CD4-positive, alpha-beta T cell (primary cell): ENCODE data around the gene DHRSX. TPM values are rescaled to one million over a fixed set of nuclear protein-coding genes. Genes with fewer than 3 reads are reported as not detected.

ENCODE experiments used
- ATAC-seq: fragments of 200-7000 bp; cut with Tn5 transposase; one replicate; pipeline ENCODE4 v1.10.0; 2022; ENCODE audit warnings: mild to moderate bottlenecking; ENCODE audit not compliant: poor library complexity
- CTCF ChIA-PET: fragments of 350-600 bp; sonication (Branson Sonifier 250); formaldehyde crosslinking; loops from one replicate; lab custom pipeline; 2021; ENCODE audit warnings: antibody characterized with exemption, inconsistent platforms; lab: Charles Lee
- POLR2A ChIA-PET: fragments of 350-600 bp; sonication (Branson Sonifier 250); formaldehyde crosslinking; loops from one replicate; lab custom pipeline; 2021; ENCODE audit warnings: antibody characterized with exemption, inconsistent platforms; lab: Charles Lee
- DNase-seq, 14 experiments: peaks; one replicate each; pipeline ENCODE4 v3.0.0-alpha.2; 2013 to 2020; ENCODE audit warnings: mixed read lengths in 2 of 14
- H3K27ac ChIP-seq, 2 donors: one replicate each; pipeline versions ENCODE4 v1.5.1 to v1.7.0; 2013; ENCODE audit warnings: low read length in 2 of 2, low read depth in 1 of 2, mild to moderate bottlenecking in 1 of 2
- H3K27me3 ChIP-seq, 2 experiments: 1 replicate in 1 of 2; 2 replicates in 1 of 2; pipeline versions ENCODE4 v1.6.1 to v1.7.0; 2013; ENCODE audit warnings: low read length in 2 of 2, control low read depth in 1 of 2, mild to moderate bottlenecking in 1 of 2, moderate library complexity in 1 of 2; ENCODE audit not compliant: insufficient read depth in 2 of 2, control insufficient read depth in 1 of 2
- H3K36me3 ChIP-seq: one replicate; pipeline ENCODE4 v1.6.1; 2013; ENCODE audit warnings: low read length, control low read depth; ENCODE audit not compliant: insufficient read depth
- H3K4me1 ChIP-seq: one replicate; pipeline ENCODE4 v1.6.1; 2013; ENCODE audit warnings: low read length, control low read depth; ENCODE audit not compliant: insufficient read depth
- H3K4me3 ChIP-seq: one replicate; pipeline ENCODE4 v1.5.1; 2013; ENCODE audit warnings: mild to moderate bottlenecking, low read length, moderate library complexity
- H3K9me3 ChIP-seq, 2 experiments: 1 replicate in 1 of 2; 2 replicates in 1 of 2; pipeline versions ENCODE4 v1.6.1 to v1.7.0; 2013; ENCODE audit warnings: low read length in 2 of 2, mild to moderate bottlenecking in 2 of 2, control low read depth in 1 of 2, moderate library complexity in 1 of 2; ENCODE audit not compliant: control insufficient read depth in 1 of 2, insufficient read depth in 1 of 2
- H3K27ac Mint-ChIP-seq: one replicate; pipeline ENCODE4 v1.8.0; 2020; ENCODE audit warnings: mixed read lengths
- H3K27me3 Mint-ChIP-seq: one replicate; pipeline ENCODE4 v1.8.0; 2021; ENCODE audit warnings: mixed read lengths
- H3K36me3 Mint-ChIP-seq: one replicate; pipeline ENCODE4 v1.8.0; 2021; ENCODE audit warnings: low read depth, mixed read lengths
- H3K4me1 Mint-ChIP-seq: one replicate; pipeline ENCODE4 v1.8.0; 2021; ENCODE audit warnings: low read depth, mixed read lengths
- H3K4me3 Mint-ChIP-seq: one replicate; pipeline ENCODE4 v1.8.0; 2020; ENCODE audit warnings: mild to moderate bottlenecking, mixed read lengths
- H3K9me3 Mint-ChIP-seq: one replicate; pipeline ENCODE4 v1.8.0; 2020; ENCODE audit warnings: mixed read lengths
- CTCF ChIP-seq: fragments of 200-600 bp; IDR thresholded peaks from one replicate; pipeline ENCODE4 v1.8.0; 2022; ENCODE audit warnings: antibody characterized with exemption, mild to moderate bottlenecking
- intact Hi-C, 2 experiments: fragments of 100-400 bp; cut with DNase I in 1 of 2; cut with micrococcal nuclease in 1 of 2; formaldehyde crosslinking; loops; one replicate each; pipeline versions ENCODE4 v1.15.1 to v1.9.0; 2023 to 2025; cut with DNase I, micrococcal nuclease
- total RNA-seq, 174 experiments: library from RNA in 2 of 174; stranded (reverse) in 2 of 174; gene quantifications; one replicate each; pipeline ENCODE4 v1.2.3 and lab custom pipeline; 2021 to 2026

DHRSX gene
- total RNA-seq, 2 experiments from 2014 or later = 12.1 to 13.9 TPM

GRCh38 chrX:2327423-2327822, 173.4 kb downstream of the DHRSX start:
- Histone ChIP-seq H3K9me3 (peaks cover 0 to 9% of the 10 kb centered on the region in 2 experiments), H3K27me3 (no peaks in the 10 kb centered on the region), H3K27ac (no peak overlapping the region), H3K4me1 (no peaks in the 10 kb centered on the region), H3K4me3 (no peak overlapping the region), H3K36me3 (no peaks in the 10 kb centered on the region)
- H3K9me3 Mint-ChIP-seq = peaks cover 12% of the 10 kb centered on the region
- no peak for DNase-seq
- no peak for ATAC-seq
- ChIA-PET CTCF (no interaction called here), POLR2A (no interaction called here)
- peaks cover 65% of the 10 kb centered on the region for H3K36me3 Mint-ChIP-seq
- no peak overlapping the region for H3K27ac Mint-ChIP-seq
- intact Hi-C loops = loop anchor here in 1 of 2 experiments (10.0 kb wide), 1 partner anchor 277 kb away; no protein-coding TSS in a partner anchor
- no peaks in the 10 kb centered on the region for H3K4me1 Mint-ChIP-seq
- no peak for TF ChIP-seq CTCF
- H3K27me3 Mint-ChIP-seq = no peaks in the 10 kb centered on the region
- H3K4me3 Mint-ChIP-seq = no peak overlapping the region

- H3K27ac ChIP-seq = peak overlapping the region in 1 of 2 donors; percentile 19
Observed at GRCh38 chrX:2325076-2325784, 175.5 kb downstream of the DHRSX start.

GRCh38 chrX:2324151-2324550, 176.6 kb downstream of the DHRSX start:
- Histone ChIP-seq H3K27ac (no peak overlapping the region), H3K4me1 (no peaks in the 10 kb centered on the region), H3K27me3 (no peaks in the 10 kb centered on the region), H3K9me3 (peaks cover 0 to 12% of the 10 kb centered on the region in 2 experiments), H3K4me3 (no peak overlapping the region), H3K36me3 (no peaks in the 10 kb centered on the region)
- Mint-ChIP-seq H3K27ac (no peak overlapping the region), H3K4me3 (no peak overlapping the region), H3K9me3 (peaks cover 8% of the 10 kb centered on the region), H3K36me3 (peaks cover 60% of the 10 kb centered on the region), H3K4me1 (no peaks in the 10 kb centered on the region), H3K27me3 (no peaks in the 10 kb centered on the region)
- DNase-seq (no peak), ATAC-seq (no peak)
- ChIA-PET CTCF (no interaction called here), POLR2A (no interaction called here)
- no peak for TF ChIP-seq CTCF
- intact Hi-C loops = loop anchor here in 1 of 2 experiments (10.0 kb wide), 1 partner anchor 281 kb away; no protein-coding TSS in a partner anchor

More at GRCh38 chrX:2325076-2325784, 175.5 kb downstream of the DHRSX start:
- Histone ChIP-seq H3K9me3 (peaks cover 0 to 12% of the 10 kb centered on the region in 2 experiments), H3K27me3 (no peaks in the 10 kb centered on the region), H3K4me3 (no peak overlapping the region), H3K36me3 (no peaks in the 10 kb centered on the region), H3K4me1 (no peaks in the 10 kb centered on the region)
- no peak for ATAC-seq
- Mint-ChIP-seq H3K9me3 (peaks cover 12% of the 10 kb centered on the region), H3K36me3 (peaks cover 67% of the 10 kb centered on the region), H3K27ac (no peak overlapping the region), H3K4me3 (peak overlapping the region; percentile 88), H3K4me1 (no peaks in the 10 kb centered on the region), H3K27me3 (no peaks in the 10 kb centered on the region)
- ChIA-PET POLR2A (no interaction called here), CTCF (no interaction called here)
- no peak for TF ChIP-seq CTCF
- DNase-seq = peak in 10 of 14 experiments; percentile 1 to 81 (median 20)
- intact Hi-C loops = loop anchor here in 1 of 2 experiments (10.0 kb wide), 1 partner anchor 280 kb away; no protein-coding TSS in a partner anchor
